Middle frontal gyrus (tissue), 1 donor: ENCODE measurements around the gene MRPL54.

Source experiments
- DNase-seq: peaks from one replicate; pipeline ENCODE4 v3.0.0-alpha.2; 2015; ENCODE audit warnings: low spot score; ENCODE audit errors: extremely low spot score

The MRPL54 gene

DNA sequence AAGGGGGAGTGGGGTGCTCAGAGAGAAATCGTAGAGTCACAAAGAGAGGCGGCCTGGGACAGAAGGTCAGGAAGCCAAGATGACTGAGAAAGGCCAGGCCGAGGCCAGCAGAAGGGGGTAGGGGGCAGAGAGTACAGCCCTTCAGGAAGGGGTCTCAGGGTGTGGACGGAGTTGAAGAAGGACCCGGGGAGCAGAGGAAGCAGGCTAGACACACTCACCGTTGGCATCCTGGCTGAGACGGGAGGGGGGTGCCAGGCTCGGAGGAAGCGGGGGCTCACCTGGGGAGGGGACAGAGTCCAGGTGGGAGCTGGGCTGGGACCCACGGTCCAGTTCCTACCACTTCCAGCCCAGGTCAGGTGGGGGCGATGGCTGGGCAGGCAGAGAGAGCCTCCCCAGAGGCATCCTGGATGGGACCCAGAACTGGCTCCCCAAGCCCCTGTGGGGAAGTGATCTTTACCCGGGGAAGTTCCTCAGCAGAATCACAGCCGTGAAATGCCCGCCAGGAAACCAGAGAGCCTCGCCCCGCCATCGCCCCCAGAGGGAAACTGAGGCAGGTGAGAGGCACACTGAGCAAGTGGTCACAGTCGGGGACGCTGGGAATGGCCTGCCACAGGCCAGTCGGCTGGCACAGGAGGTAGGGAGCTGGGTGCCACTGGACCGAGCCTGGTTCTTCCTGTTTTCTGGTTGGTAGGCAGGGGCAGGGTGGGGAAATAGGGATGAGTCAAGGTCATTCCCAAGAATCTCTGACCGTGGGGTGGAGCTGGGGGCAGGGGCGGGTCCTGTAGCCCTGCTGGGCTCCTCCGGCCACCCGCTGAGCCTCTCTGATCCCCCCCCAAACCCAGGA lies 22.3 kb downstream of the MRPL54 start:
- no peak for DNase-seq

DNA sequence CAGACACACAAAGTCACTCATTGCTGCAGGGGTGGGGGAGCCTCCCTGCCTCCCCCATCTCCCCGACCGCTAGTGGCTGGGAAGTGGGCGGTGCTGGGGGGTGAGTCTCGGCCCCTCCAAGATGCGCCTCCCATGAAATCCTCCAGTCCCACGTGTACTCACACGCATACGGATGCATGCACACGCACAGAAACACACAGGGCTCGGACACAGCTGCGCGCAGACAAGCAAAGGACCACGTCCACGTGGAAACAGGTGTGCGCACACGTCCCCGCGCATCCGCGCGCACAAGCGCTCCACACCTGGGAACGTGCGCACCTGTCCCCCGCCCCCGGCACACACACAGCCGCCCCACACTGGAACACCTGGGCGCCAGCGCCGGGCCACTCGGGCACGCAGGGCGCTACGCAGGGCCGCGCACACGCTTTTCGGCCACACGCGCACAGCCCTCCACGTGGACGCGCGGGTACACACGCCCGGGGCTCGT lies 23.0 kb downstream of the MRPL54 start:
- no peak for DNase-seq

DNA sequence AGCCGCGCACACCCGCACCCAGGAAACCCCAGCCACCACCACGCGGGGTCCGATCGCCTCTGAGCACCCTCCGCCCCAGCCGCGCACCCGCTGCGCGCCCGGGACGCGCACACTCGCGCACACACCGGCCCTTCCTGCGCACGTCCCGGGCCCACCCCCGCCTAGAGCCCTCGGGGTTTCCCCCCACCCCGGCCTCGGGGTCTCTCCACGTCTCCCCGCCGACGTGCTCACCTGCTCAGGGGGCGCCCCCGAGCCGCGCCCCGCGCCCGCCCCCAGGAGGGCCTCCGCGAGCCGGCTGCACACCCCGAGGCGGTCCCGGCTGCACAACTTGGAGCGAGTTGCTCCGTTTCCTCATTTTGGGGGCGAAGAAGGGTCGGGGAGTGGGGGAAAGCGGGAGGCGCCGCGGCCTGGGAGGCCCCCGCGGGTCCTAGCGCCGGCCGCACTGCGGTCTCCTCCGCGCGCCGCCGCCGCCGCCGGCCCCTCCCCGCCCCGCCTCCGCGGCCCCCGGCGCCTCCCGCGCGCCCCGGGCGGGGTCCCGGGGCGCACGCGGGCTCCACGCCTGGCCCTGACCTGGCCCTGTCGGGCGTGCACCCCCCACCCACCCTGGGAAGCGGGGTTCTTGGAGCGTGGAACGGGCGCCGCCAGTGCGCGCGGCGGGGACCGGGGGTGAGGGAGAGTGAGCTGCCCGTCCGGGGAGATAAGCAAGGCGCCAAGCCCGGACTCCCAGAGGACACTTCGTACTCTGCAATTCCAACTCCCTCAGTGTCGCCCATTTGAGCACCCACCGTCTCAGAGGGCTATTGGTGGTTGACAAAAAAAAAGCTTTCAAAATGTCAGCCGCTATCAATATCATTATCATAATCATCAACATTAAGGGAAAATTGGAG lies 23.7 kb downstream of the MRPL54 start, which contains the start of gene MATK:
Gene MATK (minus strand): TSS at position 444 of the 887 bp plus-strand sequence. CDS start 1,246 bp downstream, outside the sequence.
- DNase-seq = no peak

DNA sequence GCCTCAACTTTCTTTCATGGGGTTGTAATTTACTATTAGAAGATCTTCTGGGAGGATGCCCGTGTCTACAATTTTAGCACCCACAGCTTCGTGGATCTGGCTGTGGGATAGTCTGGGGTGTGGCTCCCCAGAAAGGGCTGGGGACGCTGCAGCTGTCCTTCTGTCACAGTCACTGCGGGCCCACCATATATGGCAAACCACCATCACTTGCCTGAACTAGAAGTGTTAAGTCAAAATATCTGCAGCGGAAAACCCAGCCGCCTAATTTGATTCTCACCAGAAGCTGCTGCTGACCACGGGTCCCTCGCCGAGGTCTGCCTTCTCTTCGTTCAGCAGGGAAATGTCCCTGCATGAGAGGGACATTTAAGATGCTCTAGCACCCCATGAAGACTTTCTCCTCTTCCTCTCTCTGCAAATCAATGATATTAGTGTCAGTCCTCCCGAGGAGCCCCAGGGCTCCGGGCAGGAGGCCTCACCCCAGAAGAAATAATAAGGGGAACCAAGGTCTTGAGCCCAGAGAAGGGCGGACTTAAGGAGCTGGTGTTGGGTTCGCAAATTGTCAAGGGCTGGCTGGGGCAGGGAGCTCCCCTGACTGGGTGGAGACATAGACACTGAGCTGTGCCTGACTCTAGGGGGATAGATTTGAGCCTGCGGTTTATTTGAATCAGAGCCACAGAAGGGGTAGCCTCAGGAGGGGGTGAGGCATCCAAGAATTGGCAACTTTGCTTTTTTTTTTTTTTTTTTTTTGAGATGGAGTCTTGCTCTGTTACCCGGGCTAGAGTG lies 26.7 kb downstream of the MRPL54 start:
- no peak for DNase-seq

DNA sequence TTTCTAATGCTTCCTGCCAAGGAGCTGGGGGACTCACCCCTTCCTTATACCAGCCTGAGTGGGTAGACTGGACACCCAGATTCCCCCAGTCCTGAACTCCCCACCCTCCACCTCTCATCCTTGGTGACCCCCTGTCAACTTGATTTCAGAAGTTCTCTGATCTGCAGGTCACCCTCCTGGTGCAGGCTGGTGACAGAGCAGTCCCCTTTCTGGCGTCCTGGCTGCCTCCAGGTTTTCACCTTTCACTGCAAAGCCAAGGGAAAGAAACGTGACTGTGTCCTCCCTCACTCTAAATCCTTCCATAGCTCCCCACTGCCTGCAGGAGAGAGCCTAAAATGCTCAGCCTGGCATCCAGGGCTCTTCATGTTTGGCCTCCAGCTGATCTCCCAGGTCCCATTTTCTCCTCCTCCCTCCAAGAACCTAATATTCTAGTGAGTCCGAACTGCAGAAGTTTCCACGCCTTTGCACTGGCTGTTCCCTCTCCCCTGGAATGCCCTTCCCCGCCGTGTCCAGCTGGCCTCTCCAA lies 27.8 kb downstream of the MRPL54 start:
- DNase-seq = no peak

DNA sequence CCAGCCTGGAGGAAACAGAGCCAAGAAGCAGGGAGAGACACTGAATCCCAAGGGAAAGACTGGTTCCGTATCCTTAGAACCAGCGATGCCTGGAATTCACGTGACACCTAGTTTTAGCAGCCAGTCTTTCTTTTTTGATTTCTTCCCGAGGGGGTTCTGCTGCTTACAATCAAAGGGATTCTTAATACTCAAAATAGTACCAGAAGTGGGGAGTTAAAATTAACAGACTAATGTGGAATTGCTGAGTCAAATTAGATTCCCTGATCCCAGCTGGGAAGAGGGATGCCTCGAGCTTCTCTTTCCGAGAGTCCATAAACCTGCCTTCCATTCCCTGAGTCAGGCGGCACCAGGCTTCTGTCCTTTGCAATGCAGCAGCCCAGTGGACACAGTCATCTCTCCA lies 28.5 kb downstream of the MRPL54 start:
- DNase-seq = no peak

DNA sequence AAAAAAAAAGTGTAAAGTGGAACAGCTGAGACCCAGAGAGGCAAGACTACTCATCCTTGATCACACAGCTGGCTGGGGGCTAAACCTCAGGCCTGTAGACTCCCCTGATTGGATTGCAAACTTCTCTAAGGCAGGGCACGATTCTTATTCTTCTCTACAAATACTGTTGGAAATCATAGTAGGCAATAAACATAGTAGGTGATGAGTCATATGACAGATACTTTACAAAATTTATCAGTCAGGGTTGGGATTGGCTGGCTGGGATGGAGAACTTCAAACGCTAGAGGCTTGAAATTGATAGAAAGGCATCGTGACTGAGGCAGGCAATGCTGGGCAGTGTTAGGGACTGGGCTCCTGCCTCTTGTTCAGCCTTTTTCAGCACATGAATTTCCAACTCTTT lies 29.6 kb downstream of the MRPL54 start:
- no peak for DNase-seq

DNA sequence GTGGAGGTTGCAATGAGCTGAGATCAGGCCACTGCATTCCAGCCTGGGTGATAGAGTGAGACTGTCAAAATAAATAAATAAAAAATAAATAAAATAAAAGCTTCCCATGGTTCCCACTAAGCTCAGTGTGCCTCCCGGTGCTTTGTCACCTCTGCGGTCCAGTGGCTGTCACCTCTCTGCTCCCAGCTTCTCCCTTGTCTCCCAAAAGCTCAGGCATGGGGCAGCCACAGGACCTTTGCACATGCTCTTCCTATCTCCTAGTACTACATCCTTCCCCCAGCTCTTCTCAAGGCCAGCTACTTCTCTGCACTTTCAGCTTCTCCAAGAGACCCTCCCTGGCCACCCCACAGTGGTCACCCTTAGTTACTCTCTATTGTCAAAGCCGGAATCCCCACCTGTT lies 31.3 kb downstream of the MRPL54 start:
- DNase-seq = no peak

DNA sequence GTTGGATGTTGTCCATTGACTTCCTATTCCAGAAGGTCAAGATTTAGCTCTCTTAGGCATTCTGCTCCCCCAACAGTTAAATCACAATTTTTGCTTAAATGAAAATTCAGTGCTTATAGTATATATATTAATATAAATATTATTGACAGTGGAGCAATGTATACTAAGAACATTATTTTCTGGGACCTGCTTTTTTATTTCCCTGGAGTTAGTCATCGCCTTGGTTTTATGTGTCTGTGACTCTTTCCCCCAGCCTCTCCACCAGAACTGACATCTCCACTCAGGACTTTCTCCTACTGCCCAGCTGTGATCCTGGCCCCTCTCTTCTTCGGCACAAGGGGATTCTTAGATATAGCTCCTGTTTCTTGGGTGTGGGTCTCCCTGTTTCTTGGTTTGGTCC lies 33.9 kb downstream of the MRPL54 start:
- no peak for DNase-seq

DNA sequence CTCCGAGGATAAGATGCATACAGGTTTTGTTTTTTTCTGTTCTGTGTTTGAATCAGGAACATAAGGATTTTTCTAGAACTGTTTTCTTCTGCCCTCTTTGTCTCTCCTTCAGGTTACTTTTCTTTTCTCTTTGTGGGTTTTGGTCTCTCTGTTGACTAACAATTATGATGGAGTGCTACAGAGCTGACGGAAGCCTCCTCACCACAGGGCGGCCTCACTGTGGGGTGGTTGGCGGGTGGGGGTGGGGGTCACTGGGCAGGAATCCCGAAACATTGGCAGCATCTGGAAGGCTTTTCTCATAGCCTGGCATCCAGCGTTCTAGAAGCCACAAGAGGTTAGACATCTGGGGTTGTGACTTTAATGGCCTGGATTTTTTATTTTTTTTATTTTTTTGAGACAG lies 35.7 kb downstream of the MRPL54 start:
- no peak for DNase-seq

DNA sequence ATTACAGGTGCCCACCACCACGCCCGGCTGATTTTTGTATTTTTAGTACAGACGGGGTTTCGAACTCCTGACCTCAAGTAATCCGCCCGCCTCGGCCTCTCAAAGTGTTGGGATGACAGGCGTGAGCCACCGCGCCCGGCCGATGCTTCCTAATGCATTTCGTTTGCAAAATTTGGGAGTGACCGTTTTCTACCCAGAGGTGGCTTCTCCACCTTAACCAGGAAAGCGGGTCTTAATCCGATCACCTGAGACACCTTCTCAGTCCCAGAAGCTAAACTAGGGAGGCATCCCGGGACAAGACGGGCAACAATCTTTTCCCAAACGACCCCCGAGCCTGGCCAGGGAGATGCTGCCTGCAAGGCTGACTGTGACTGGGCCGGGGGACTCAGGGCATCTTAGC lies 38.5 kb downstream of the MRPL54 start:
- DNase-seq = no peak

DNA sequence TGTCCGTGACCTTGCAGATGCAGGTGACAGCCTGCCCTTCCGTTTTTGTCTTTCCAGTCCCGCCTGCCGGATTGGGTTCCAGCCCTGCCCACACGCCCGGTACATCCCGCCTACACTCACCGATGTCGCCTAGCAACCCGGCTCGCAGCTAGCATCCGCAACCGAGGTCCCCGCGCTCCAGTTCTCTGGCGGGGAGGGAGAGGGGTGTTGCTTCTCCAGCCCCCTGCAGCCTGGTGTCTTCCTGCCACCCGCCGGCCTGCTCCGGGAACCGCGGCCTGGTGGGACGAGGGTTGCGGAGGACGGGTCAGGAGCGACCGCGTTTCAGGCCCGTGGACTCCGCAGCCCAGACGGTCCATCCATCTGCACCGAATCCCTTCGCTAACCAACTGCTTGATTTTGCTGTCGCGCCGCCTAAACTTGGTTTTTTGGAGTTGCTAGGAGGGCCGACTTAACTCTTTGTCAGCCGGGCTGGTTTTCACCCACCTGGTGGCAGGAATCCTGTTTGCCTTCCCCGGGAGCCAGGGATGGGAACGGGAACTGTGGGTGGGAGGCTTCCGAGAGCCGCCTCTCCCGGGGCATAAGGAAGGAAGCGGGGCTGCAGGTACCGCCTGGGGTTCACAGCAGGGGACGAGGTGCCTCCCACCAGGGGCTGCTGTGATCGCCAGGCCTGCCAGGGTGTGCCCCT lies 39.1 kb downstream of the MRPL54 start:
- peak; percentile 20 for DNase-seq

DNA sequence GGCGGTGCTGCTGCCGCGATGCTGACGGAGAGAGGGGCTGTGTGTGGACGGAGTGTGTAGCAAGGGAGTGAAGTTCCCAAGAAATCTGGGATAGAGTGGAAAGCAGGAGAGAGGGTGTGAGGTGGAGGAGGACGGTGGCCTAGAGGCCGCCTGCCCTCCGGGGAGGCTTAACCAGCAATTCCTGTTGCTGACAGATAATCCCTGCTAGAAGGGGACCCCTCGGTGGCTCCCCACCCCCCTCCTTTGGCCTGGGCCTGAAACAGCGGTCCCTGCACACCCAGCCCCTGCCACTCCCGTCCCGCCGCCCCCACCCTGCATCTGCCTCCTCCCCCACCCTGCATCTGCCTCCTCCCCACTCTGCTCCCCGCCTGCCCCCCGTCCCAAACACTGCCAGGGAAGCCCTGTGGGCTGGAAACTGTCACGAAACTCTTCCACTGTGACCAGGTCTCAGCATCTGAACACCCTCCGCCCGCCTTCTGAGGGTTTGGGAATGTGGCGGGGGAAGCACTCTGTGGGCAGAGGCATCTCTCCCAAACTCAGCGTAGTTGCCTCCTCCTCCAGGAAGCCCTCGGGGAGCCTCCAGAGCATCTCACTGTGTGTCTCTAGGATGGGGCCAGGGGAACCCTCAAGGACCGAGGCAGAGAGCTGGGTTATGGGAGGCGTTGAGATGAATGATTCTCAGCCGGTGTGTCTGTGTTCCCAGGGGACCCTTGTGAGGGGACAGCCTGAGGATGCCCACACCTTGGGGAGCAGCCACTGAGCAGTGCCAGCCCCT lies 40.8 kb downstream of the MRPL54 start:
- DNase-seq = no peak

DNA sequence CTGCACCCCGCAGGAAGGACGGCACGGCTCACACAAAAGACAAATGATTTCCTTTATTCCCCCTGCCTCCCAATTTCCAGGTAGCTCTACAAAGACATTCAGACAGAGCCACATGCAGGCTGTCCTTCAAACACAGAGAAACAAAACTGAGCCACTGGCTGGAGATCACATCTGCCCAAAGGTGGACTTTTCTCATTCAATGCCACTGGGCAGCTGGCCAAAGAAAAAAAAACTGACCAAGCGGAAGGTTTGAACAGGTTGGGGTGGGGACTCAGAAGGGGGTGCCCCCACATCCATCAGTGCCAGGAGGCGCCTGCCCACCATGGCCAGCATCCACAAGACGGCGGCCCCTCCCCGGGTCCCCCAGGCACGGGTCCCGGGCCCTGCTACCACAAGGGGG lies 41.5 kb downstream of the MRPL54 start:
- DNase-seq = no peak

DNA sequence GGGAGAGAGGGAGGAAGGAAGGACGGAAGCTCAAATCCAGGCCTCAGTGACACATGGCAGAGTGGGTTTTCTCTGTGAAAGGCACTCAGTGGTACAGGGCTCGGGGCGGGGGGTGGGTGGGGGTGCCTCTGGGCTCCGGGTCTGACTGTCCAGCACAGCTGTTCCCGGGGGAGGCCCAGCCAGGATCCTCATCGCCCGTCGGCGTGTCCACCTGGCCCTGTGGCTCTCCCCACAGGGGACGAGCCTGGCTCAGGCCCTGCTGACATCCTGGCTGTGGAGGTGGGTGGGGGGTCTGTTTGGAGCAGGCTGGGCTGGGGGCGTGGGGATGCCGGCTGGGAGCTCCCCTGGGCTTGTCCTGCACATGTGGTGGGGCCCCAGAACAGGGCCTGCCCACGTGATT lies 41.9 kb downstream of the MRPL54 start:
- no peak for DNase-seq

DNA sequence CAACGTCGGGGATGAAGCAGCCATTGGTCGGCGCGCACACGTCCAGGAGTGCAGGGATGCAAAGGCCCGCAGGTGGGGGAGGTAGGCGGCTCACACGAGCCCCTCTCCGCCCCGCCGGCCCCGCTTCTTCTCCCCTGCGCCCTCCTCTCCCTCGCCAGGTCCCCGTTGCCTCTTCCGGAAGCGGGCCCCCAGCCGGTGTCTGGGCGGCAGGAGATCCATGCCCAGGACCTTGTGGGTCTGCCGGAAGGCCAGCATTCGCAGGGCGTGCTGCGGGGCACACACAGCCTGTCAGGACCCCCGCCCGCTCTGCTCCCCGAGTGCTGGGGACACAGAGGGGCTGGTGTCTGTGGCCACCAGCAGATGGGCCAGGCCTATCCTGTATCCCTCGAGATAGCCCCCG lies 43.4 kb downstream of the MRPL54 start:
- DNase-seq = no peak

DNA sequence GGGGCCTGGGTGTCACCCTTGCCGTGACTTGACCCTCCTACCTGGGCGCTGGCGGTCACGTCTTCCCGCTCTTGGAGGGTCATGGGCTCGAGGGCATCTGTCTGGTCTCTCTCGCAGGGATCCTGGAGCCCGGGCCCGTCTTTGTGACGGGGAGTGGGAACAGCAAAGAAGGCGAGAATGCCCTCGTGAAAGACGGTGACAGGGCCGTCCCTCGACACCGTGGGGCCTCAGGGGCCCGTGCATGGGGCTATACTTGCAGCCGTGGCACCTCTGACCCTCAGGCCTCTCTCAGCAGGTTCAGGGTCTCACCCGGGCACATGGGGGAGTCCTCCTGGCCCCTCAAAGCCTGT lies 44.6 kb downstream of the MRPL54 start:
- DNase-seq = no peak

DNA sequence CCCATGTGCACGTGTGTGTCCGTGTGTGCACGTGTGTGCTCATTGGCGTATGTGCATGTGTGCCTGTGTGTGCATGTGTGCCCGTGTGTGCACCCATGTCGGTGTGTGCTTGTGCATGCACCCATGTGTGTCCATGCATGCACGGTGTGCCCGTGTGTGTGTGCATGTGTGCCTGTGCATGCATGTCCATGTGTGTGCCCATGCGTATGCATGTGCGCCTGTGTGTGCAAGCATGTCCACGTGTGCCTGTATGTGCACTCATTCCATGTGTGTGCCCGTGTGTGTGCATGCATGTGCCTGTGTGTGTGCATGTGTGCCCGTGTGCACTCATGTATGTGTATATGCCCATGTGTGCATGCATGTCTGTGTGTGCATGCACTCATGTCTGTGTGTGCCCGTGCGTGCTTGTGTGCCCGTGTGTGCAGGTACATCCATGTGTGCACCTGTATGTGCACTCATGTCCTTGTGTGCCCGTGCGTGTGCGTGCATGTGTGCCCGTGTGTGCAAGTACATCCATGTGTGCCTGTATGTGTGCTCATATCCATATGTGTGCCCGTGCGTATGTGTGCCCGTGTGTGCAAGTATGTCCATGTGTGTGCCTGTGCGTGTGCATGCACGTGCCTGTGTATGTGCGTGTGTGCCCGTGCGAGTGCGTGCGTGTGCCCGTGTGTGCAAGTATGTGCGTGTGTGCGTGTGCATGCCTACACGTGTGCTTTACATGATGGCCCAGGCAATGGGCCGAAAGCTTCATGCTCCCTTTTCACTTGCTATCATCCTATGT lies 45.3 kb downstream of the MRPL54 start:
- no peak for DNase-seq
